Measurements from ENCODE around the gene TBCK.
"Not testable (repeated sequence)": the region's sequence is repeated elsewhere in the genome, so short reads cannot be mapped to it uniquely, and the experiment has no call there.

TBCK gene

DNA sequence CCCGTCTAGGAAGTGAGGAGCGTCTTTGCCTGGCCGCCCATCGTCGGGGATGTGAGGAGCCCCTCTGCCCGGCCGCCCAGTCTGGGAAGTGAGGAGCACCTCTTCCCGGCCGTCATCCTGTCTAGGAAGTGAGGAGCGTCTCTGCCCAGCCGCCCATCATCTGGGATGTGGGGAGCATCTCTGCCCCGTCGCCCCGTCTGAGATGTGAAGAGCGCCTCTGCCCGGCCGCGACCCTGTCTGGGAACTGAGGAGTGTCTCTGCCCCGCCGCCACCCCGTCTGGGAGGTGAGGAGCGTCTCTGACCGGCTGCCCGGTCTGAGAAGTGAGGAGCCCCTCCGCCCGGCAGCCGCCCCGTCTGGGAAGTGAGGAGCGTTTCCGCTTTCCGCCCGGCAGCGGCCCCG, 5.2 kb upstream of the TBCK start:
- not testable (repeated sequence) for DNase-seq (ENCODE audit: low read depth)

DNA sequence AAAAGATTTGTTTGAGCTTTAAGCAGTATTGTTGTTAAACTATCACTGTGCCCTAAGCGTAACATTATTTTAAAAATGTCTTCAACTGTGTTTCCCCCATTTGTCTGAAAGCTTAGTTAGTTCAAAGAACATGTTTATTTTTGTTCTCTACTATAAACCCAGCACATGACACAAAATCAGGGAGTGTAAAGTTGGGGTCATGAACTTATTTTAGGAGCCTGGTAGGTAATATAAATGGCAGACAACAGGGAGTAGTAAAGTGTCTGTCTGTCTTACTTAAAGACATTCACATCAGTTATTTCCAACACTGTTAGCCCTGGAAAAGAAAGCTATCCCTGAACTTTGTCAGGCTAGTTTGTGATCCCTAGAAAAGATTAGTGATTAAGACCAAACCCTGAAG, 4.2 kb upstream of the TBCK start:
- no peak for DNase-seq (ENCODE audit: low read depth)

DNA sequence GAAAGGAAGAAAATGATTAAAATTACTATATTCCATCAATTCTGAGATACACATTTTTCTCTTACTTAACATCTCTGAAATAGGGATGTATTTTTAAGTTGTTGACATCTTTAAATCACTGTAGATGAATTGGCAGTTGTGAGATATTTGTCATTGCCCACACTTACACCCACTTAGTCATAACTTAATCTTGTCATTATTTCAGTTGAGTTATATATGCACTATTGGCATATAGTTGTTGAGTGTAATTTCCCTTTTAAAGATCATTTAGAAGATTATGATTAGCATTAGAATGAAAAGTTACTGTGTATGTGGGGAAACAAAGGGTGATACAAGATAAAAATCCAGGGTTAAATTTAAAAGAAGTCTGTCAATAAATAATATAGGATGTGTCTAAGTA, 2.5 kb upstream of the TBCK start:
- DNase-seq (ENCODE audit: low read depth): no peak

DNA sequence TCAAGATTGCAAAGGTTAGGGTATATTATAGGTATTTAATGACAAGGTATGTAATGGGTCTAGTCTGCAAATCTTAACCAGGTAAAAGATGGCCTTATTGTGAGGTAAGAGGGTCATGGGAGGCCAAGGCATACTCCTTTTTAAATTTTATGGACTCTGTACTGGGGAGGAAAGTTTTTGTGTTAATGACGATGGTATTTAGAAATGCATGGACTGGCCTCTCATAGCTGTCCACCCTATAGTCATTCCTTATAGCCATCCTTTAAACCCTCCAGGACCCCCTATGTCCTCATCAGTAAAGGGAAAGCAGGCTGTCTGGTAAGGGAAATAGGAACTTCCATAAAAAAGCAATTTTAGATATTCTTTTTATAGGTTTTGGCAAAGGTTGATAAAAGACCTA, 1.8 kb upstream of the TBCK start:
- DNase-seq (ENCODE audit: low read depth): no peak

DNA sequence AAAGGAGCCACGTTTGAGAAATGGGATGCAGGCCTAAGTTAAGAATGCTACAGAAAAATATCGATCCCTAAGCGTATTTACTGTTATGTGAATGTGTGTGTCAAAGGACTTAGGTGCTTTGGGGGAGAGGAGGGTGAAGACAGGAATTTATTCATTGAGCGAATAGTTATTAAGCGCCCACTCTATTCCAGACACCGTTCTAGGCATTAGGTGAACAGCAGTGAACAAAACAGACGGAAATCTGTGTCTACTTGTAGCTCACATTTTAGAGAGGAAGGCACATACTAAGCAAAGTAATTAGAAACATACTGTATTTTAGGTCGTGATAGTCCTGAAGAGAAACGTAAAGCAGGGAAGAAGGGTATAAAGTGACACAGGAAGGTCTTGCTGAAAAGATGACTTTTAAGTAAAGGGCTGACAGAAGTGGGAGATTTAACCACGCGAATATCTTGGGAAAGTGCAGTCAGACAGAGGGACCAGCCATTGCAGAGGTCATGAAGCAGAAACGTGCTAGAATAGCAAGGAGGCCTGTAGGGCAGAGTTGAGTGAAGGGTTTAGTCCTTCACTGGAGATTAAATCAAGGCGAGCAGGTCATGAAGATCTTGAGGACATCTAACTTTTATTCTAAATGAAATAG, 882 bp upstream of the TBCK start:
- DNase-seq (ENCODE audit: low read depth): no peak

DNA sequence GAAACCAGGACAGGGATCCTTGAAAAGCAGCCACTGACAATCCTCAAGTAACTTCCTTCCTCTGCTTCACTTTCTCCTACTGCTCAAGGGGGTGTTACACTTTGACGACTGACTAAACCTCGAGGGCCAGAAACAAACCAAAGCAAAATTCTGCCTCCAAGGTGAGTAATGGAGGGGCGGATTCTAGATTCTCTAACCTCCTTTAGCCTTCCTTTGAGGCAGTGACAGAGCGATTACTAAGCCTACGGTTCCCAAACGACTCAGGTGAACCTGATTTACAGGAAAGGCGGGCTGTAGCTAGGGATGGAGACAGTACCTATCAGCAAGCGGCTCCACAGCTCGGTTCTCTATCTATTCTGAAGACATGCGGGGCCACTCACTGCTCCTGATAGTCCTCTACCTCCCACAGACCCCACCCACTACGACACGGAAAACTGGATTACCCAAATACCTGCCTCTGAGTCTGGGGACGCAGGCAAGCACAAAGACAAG, 487 bp downstream of the TBCK start:
- DNase-seq (ENCODE audit: low read depth): peak; percentile 21

DNA sequence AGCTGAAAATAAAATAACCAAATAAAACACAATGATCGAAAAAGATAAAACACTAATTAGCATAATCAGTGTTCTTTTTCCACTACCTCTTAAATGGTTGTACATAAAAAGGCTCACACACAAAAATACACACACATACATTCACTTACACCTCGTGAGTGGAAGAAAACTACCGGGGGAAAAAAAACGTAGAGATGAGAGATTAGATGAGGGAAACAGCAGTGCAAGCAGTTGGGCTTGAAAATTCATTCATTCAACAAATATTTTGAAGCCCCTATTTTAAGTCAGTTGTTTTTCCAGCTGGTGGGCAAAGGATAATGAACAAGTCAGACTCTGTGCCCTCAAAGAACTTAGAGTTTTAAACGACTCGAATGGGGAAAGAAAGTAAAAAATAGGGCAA, 1.0 kb downstream of the TBCK start:
- DNase-seq (ENCODE audit: low read depth): no peak

DNA sequence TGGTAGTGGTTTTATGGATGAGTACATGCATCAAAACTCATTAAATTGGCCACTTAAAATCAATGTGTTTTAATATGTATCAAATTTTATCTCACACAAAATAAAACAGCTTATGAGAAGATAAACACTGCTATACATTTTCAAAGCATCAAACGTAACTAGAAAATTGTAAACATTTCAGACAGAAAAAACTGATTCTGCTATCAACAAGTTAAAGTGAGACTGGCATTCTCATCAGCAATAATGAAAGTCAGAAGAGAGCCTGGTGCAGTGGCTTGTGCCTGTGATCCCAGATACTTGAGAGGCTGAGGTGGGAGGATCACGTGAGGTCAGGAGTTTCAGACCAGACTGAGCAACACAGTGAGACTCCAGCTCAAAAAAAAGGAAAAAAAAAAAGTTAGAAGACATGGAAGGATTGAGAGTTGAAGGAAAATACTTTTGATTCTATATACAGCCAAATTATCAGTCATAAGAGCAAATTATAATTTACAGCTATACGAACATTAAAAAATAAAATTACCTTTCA, 2.9 kb downstream of the TBCK start:
- no peak for DNase-seq (ENCODE audit: low read depth)

DNA sequence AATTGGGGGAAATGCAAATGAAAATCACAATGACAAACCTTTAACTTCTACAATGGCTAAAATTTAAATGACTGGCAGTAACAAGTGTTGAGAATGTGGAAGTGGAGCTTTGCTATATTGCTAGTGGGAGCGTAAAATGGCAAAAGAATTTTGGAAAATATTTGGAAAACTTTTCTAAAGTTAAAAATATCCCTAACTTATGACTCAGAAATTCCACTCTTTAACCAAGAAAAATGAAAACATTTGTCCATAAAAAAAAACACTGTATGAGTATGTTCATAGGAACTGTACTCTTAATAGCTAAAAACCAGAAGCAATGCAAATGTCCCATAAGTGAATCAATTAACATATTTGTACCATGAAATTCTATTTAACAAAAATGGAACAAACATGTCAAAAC, 3.6 kb downstream of the TBCK start:
- DNase-seq (ENCODE audit: low read depth): no peak

DNA sequence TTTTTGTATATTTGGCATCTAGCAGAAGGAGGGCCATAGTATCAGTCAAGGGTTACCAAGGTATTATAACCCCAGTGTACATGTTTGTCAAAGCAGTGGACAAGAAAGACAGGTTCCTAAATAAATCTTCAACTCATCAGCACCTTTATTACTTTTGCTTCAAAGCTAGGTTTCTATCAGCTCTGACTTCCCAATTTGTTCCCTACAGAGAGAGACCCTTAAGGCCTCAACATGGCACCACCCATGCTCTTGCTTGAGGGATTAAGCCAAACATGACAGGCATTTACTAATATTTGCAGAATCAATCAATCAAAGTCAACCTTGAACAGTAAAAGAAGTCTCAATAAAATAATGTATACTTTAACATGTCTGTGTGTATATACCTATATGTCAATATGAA, 9.4 kb downstream of the TBCK start:
- no peak for DNase-seq (ENCODE audit: low read depth)

DNA sequence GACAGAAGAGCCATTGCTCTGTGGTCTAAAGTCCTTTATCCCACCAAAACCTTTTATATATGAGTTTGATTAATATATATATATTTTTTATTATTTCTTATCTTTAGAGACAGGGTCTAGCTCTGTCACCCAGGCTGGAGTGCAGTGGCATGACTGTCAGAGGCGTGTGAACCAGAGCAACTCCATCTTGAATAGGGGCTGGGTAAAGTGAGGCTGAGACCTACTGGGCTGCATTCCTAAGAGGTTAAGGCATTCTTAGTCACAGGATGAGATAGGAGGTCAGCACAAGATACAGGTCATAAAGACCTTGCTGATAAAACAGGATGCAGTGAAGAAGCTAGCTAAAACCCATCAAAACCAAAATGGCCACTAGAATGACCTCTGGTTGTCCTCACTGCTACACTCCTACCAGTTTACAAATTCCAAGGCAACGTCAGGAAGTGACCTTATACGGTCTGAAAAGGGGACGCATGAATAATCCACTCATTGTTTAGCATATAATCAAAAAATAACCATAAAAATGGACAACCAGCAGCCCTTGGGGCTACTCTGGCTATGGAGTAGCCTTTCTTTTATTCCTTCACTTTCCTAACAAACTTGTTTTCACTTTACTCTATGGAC, 10.5 kb downstream of the TBCK start:
- DNase-seq (ENCODE audit: low read depth): no peak

DNA sequence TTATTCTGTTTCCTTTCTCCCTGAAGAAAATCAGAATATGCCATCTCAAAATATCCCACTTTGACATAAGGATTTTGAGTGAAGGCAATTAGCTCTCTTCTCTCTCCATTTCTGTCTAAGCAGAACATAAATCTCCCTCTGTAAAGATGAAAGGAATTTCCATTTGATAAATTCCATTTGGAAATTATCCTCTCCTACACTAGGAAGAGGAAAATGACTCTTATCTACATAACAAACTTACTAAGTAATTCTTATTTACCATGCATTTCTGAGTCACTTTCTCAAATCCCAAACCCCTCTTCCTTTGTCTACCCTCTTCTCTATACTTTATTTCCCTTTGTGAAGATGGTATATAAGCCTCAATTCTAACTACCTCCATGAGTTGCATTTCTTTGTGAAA, 11.4 kb downstream of the TBCK start:
- no peak for DNase-seq (ENCODE audit: low read depth)

DNA sequence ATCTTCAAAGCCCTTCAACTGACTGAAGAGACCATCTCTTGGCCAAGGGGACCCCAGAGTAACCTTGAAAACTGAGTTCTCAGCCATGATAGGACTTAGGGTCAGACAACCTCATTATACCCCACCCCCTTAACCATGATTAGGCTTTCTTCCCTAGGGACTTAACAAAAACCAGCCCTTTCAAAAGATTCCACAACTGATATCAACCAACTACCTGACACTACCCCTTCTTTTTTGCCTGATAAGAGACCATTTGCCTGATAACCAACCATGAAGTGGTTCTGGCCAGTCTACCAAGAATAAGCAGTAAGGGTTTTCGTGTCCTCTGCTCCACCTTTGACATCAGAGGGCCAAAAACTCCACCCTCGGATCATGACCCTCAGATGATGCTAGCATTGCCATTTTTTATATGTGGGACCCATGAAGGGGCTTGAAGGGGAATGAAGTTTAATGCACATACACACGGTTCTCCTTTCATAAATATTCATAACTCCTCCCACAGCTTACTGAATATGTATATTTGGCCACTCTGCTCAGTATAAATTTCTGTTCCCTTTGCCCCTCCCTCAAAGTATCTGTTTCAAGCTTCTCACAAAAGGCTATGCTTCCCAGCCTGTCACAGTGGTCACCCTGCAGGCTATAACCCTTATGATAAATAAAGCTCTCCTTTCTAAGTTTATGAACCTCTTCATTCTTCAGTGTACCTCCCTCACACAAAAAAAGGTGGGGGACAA, 12.3 kb downstream of the TBCK start:
- no peak for DNase-seq (ENCODE audit: low read depth)

DNA sequence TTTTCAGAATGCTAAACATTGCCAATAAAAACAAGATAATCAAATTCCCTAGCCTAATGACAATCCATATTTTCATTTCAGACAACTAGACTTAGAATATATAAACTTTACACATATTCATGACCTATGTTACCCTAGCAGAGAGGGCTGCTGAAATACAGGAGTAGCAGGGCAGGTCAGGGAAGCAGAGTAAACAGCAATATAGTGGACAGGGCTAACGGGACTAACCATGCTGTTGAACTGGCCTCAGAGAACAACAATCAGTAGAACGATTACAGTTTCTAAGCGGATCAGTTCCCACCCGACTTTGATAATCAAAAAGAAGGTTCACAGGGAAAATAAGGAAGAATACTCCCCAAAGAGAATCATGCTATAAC, 14.0 kb downstream of the TBCK start:
- DNase-seq (ENCODE audit: low read depth): no peak

DNA sequence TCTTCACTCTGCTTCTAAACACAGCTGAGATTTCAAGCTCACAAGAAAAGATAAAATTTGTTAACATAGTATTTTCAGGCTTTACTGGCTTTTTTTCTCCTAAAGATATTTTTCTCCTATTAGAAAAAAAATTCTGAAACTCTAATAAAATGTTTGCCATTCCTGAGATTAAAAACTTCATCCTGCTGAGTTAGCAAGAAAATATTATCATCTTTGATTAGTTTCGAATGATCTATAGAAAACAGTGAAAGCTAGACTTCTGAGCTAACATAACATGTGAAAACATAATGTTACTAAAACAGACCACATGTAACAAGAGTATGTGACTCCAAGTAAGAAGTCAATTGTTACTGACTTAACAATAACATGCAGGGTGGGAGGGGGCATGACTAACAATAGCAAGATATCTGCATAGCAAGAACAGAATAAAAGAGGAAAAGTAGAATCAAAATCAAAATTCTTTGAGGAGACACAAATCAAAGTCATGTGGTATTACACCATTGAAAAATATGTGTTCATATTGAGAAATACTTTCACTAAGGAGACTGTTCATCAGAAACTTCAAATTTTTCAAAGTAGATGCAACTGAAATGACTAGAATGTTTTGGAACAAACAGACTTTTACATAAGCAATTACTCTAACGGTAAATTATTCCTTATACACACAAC, 14.5 kb downstream of the TBCK start:
- DNase-seq (ENCODE audit: low read depth): no peak

DNA sequence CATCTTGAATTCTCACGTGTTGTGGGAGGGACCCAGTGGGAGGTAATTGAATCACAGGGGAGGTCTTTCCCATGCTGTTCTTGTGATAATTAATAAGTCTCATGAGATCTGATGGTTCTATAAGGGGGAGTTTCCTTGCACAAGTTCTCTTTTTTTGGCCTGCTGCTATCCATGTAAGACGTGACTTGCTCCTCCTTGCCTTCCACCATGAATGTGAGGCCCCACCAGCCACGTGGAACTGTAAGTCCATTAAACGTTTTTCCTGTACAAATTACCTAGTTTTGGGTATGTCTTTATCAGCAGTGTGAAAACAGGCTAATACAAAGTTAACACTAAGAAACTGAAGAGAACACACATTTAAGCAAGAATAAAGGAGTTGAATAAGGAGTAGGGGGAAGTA, 16.0 kb downstream of the TBCK start:
- DNase-seq (ENCODE audit: low read depth): no peak

DNA sequence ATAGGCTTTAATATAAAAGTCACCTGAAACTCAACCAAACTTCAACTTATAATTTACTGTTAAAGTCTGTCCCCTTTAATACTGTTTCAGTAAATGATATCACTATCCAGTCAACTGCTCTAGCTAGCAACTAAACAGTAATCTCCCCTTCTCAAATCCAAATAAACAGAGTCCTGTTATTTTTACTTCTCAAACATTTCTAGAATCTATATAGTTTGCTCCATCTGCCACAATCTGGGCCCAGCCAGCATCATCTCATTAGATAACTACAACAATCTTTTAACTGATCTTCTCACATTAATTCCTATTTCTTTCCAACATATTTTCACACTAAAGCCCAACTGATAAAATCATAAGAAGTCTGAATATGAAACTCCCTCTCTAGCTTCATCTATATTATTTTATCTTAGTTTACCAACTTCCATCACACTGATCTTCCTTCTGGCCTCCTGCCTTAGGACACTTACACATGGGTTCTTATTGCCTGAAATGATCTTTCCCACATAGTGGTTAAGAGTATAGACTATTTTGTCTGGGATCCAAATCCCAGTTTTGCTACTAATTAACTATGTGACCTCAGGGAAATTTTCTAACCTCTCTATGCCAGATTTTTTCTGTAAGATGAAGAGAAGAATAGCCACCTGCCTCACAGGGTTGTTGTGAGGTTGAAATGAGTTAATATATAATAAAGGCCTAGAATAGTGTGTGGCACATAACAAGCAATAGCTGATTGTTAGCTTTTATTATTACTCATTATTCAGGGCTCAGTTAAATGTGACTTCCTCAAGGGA, 18.6 kb downstream of the TBCK start:
- no peak for DNase-seq (ENCODE audit: low read depth)

DNA sequence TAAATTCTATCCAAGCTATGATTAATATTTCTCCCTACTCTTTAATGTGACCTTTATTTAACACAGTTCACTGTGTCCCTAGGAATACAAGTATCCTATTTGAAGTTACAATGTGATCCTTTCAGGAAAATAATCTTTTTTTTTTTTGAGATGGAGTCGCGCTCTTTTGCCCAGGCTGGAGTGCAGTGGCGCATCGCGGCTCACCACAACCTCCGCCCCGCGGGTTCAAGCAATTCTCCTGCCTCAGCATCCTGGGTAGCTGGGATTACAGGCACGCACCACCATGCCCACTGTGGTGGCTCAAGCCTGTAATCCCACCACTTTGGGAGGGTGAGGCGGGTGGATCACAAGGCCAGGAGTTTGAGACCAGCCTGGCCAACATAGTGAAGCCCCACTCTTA, 21.9 kb downstream of the TBCK start:
- no peak for DNase-seq (ENCODE audit: low read depth)

DNA sequence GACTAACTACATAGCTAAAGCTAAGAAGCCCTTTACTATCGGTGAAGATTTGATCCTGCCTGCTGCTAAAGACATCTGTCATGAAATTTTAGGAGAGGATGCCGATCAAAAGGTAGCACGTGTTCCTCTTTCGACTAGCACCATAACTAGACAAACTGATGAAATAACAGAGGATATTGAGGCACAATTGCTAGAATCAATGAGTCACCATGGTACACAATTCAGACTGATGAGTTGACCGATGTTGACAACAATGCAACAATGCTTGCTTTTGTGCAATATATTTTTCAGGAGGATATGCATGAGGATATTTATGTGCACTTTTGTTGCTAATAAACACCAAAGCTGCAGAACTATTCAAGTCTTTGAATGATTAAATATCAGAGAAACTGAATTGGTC, 24.3 kb downstream of the TBCK start:
- DNase-seq (ENCODE audit: low read depth): no peak

DNA sequence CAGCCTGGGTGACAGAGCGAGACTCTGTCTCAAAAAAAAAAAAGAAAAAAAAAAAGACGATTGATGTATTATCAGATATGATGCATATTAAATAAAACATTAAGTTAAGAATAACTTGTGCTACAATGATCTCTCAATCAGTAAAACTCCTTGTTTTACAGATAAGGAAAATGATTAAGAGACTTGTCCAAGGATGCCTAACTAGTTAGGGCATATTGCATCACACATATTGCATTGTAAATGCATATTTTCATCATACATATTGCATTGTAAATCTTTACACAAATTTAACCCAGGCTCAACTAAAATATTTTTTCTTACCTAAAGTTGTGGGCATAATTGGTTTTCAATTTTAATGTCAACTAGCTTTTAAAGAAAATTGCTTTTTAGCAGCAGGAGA, 26.3 kb downstream of the TBCK start:
- no peak for DNase-seq (ENCODE audit: low read depth)

DNA sequence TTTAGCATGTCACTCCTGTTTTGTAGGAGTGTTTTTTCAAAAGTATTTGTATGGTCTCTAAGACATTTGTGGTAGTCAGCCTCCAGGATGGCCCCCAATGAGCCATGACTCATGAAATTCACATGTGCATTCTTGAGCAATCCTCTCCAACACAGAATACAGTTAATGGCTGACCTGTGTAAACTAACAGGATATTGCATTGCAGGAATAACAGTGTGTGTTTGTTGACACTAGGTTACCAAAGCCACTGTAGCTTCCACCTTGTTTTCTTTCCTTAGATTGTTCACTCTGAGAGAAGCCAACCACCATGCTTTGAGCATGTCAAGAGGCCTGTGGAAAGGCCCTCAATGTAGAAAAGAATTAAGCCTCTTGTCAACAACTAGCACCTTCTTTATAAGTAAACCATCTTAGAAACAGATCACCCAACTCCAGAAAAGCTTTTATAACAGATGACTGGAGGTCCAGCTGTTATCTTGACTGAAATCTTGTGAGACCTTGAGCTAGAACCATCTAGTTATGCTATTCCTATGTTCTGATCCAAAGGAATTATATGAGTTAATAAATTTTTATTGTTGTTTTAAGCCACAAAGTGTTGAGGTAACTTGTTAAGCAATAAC, 28.5 kb downstream of the TBCK start:
- no peak for DNase-seq (ENCODE audit: low read depth)

DNA sequence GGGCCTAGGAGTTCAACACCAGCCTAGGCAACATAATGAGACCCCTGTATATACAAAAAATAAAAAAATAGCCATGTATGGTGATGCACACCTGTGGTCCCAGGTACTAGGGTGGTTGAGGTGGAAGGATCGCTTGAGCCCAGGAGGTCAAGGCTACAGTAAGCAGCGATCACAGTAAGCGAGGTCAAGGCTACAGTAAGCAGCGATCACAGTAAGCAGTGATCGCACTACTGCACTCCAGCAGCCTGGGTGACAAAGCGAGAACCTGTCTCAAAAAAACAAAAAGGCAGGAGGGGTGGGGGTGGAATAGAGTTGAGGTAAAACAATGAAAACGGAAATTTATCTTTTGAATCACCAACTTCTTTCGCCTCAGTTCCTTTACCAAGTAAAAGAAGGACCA, 29.4 kb downstream of the TBCK start:
- DNase-seq (ENCODE audit: low read depth): no peak

Data from activated T-helper 9 cell treated with anti-CD3 and anti-CD28 coated beads, Interleukin-2, amount 50 U/mL, for 16 hours (primary cell).